GM19239 (cell line): ENCODE data around the gene FGD4.
"Not testable (repeated sequence)": the region's sequence is repeated elsewhere in the genome, so short reads cannot be mapped to it uniquely, and the experiment has no call there.

Experiments
- DNase-seq: peaks from one replicate; pipeline ENCODE4 v3.0.0; 2011; ENCODE audit warnings: low spot score; ENCODE audit not compliant: insufficient read length
- FAIRE-seq: peaks from 2 replicates; lab custom pipeline; 2011; peaks lifted over from hg19 to GRCh38; lab: Jason Lieb, UNC

The FGD4 gene

DNA sequence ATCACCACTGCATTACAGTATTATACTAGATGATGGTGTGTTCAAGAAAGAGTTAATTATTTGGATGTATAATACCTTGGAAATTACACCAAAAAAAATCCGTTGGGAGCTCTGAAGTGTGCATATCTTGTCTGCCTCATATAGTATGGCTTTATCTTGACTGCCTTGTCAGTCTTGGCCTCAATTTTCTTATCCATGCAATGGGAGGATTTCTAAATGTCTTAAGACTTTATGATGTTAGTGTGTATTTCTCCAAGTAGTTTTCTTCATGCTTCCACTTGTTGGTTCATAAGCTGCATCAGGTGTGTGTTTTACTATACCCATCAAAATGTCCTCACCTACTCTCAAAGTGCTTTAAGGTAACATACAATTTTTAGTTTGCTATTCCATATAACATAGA, 84.6 kb downstream of the FGD4 start:
- no peak for FAIRE-seq
- DNase-seq, result no peak

DNA sequence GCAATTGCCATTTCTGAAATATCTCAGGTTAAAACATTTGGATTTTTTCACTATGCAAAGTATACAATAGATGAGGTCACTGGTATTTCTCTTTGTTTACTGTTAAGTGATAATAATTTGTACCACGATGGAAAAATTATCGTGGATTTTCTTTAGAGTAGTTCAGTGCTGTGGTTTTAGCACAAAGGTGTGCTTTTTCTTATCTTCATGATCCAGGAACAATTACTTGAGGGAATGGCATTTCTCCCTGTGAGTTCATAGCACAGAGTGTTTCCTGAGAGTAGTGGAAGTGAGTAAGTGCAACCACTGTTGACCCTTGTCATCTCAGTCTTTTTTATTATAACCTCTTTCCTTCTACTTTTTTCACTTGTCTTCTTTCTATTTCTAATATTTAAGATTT, 86.8 kb downstream of the FGD4 start:
- DNase-seq (no peak), FAIRE-seq (no peak)

DNA sequence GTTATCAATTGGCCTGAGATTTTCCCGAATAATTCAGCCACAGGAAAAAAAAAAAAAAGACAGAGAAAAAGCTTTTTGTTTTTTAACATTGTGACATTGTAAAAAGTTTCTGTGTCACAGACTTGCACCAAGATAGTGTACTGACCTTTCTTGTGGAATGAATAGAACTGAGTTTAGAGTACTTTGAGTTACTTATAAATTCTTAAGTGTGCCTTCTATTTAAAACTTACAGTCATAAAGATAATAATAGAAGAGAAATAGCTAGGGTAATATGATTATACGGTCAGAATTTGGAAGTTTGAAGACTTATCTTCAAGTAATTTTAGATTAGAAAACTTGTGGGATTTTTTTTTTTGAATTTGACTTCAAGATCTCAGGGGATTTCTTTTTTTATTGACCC, 88.8 kb downstream of the FGD4 start:
- DNase-seq (no peak), FAIRE-seq (no peak)

DNA sequence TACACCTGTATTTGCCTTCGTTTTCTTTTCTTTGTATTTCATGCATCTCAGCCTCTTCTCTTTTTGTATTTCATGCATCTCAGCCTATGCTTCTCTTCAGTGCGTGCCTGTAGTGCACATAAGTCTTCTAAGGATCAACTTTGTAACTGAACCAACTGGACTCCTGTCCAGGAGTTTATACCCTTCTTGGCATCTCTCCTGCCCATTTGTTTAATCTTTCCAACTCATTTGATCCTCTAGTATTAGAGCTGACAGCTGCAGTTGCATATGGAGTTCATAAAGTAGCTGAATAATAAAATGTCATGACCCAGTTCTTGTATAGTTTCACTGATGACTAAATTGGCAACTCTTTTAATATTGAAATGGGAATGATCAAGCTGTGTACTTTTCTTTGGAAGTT, 89.7 kb downstream of the FGD4 start:
- no peak for DNase-seq
- no peak for FAIRE-seq

DNA sequence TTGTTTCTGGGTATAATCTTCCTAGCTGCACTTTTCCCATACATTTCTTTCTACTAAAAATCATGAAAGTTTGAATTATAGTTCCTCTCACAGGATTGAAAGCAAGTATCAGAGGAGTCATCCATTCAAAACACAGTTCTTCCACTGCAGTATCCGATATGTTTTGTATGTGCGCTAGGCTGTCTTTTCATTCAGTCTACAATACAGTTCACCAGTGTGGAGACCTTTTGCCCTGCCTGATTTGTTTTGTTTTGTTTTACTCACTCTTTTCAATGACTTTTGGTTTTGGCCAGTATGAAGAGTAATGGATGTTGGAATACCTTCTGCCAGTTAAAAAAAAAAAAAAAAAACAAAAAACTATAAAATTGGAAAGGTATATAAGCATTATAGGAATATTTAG, 91.4 kb downstream of the FGD4 start:
- FAIRE-seq, result no peak

DNA sequence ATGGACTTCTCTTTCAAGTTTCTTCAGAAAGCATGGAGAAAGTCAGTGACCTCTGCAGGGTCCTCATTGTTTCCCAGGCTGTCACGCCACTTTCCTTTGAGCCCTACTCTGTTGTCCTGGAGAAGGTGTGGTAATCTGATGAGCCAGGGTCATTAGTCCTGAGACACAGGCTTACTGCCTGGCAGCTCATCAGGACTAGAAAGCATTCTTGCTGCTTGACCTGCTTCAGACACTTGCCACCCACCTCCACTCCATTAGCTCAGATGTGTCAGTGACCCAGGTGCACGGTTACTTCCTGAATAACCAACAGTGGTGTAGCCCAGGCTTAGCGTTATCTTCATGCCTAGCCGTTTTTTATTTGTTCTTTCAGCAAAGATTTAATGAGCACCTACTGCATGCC, 93.9 kb downstream of the FGD4 start:
- no peak for FAIRE-seq
- DNase-seq, result no peak

More for the DNA sequence above, 91.4 kb downstream of the FGD4 start:
- DNase-seq, result no peak

DNA sequence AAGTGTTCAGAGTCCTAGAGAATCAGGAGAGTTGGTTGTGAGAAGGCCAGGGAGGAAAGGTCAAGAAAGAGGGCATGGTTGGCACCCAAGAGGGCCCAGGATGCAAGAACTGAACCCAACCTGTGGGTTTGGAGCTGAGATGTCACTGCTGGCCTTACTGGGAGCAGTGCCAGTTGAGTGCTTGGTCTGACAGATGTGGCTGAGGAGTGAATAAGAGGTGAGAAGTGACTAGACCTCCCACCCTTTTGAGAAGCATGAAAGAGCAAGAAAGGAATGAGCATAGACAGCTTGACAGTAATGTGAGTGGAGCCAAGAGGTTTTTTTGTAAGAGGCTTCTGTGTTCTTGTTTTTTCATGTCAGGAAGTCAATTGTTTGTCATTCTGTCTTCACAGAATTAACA, 95.3 kb downstream of the FGD4 start:
- DNase-seq (no peak), FAIRE-seq (no peak)

DNA sequence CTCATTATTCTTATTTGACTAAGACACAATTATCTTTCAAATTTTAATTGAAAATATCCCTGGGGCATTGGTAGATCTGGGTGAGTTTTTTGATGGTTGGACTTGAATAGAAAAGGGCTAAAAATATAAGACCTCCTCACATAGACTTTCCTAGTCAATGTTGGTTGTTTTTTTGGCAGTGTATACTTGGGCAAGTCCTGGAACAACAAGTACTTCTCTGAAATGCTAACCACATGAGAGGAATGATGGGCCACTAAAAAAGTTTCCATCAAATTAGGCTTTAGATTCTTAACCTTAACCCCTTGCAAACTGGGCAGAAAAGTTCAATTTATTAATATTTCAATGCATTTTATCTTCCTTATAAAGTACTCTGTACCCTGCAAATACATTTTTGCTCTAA, 97.6 kb downstream of the FGD4 start:
- DNase-seq (no peak), FAIRE-seq (no peak)

DNA sequence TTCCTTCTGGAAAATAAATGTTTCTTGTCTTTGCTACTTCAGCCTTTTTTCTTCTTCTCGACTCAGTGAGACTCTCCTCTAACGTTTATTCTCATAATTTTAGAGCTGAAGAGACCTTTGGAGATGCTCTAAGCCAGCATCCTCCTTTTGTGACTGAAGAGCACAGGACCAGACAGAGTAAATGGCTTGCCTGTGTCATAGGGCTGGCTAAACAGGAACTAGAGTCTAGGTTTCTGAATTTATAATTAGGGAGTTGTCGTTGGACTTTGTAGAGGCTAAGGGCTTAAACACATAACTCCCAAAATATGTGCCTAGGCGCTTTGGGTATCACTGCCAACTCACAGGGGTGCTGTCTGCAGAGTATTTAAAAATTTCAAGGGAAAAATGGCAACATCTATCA, 98.5 kb downstream of the FGD4 start:
- FAIRE-seq, result no peak
- DNase-seq, result no peak

DNA sequence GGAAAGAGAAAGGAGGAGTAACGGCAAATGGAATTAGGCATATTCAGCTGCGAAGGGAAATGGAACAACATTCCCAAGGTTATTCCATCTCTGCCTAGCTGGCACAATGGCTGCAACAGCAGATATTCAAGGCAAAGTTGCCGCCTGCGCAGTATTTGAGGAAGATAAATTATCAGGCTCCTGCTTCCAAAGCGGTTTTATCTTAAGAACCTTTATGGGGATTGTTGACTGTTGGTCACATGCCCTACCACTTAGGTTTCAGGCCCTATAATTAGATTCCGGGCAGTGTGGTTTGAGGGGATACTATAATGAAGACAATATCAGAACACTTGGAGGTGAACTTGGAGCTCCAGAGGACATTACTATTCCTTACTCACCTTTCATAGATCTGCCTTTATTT, 99.7 kb downstream of the FGD4 start:
- FAIRE-seq (no peak), DNase-seq (no peak)

DNA sequence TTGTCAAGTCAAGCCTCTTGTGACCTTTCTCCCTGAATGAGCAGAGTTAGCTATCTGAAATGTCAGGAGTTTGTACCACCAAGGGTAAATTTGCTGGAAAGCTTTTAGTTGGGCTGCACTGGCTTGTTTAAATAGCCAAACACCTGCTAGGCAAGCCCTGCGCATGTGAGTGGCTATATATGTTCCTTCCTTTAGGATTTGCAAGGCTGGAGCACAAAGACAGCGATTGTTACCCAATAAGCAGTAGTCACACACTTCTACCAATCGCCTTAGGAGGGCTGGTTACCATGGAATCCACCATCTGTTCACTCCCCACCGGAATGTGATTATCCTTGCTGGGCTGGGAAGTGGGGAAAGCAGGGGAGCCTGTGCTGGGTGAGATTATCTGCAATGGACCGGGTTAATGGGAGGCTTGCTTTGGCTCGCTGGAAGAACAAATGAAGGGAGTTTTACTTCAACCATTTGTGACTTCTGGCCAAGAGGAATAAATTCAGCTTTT, 102.5 kb downstream of the FGD4 start:
- no peak for FAIRE-seq
- no peak for DNase-seq

DNA sequence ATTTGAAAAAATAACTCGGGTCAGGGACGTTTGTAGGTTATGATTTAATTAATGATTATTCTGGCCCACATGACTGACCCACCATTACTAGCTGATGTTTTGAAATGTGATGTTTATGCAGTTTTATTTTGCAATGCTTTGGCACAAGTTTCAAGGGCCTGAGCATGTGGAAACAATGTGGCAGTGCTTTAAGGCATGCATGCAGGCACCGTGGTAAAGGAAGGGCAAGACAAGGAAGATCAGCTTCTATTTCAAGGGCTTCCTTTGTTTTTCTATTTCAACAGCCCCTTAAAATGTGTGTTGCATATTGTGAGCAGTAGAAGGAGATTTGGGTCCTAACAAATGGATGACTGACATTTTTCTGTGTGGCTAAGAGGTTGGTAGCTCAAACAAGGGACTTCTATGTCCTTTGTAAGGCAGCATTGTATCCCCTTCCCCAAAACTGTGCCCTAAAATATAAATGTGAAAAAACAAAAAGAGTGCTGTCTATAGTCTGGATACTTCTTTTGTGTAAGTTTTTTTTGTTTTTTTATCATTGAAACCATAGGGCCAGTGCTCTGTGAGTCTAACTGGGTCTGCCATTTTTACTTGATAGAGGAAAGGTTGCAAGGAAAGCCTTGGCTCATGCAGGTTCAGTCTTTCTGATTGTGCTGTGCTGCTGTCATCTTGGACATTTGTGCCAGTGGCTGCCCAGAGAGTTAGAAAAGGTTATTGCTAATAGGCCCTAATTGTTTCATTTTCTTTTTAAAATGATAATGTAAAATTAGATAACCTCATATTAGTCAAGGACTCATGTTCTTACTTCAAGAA, 103.5 kb downstream of the FGD4 start:
- no peak for FAIRE-seq
- DNase-seq, result no peak

DNA sequence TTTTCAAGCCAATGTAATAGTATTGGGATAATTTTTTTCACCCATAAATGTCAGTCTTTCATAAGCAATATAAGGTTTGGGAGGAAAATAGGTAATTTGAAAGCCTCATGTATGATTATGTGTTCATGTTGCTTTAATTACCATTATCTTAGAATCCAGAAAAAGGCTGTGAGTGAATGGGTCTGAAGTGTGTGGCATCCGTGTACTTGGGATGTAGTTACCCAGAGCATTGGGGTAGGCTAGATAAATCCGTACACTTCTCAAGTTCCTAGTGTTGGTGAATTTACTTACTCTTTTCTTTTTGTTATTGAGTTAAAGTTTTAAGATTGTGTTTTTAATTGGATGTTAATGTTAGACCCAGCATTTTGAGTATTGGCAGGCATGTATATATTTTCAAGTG, 104.4 kb downstream of the FGD4 start:
- DNase-seq, result no peak
- FAIRE-seq, result no peak

DNA sequence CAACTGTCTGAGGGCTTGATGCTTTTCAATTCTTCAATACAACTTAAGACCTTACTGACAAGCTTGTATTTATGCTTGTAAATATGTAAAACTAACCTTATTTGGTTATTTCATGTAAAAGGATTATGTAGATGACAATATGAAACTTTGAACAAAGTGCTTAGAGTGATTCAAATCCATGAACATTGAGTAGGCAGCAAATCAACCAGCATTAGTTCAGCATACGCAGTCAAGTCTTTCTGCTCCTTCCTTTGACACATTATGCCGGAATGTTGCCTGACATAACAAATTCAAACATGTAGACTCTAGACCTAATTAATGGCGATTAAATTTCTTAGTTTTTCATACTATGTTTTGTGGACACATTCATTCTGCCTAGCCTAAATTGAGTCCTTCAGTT, 105.2 kb downstream of the FGD4 start:
- FAIRE-seq, result no peak
- DNase-seq, result no peak

DNA sequence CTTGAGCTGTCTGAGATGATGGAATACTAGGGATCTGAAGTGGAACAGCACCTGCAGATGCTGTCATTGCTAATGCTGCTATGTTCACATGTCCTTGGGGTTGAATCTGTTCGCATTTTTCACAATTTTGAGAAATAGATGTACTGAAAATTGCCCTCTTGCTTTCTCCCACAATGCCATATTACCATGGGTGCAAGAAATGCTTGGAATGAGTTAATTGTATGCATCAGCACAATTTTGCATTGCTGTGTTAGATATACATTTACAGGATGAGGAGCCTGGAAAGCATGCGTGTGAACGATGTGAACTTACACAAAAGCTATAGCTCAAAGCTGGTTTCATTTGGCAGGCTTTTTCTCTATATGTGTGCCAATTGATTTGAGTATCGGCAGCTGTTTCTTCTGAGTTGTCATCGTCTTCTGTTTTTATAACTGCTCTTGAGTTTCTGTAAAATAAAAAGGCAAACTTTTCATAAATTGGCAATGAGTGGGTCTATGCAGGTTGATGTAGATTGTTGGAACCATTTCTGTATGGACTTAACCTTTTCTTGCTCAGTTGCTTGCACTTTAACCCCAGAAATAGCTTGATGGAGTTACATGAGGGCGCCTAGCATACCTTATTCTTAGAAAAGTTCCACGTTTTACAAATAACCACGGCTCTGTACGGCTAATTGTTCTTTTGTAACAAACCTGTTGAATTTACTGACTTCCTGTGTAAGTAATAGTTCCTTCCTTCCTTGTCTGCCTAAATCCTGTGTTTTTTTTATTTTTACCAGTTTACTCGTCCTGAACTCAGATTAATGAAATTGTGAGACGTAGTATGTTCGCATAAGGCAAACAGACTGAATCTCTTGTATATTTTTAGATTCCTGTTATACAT, 105.9 kb downstream of the FGD4 start:
- FAIRE-seq, result no peak
- DNase-seq, result no peak

DNA sequence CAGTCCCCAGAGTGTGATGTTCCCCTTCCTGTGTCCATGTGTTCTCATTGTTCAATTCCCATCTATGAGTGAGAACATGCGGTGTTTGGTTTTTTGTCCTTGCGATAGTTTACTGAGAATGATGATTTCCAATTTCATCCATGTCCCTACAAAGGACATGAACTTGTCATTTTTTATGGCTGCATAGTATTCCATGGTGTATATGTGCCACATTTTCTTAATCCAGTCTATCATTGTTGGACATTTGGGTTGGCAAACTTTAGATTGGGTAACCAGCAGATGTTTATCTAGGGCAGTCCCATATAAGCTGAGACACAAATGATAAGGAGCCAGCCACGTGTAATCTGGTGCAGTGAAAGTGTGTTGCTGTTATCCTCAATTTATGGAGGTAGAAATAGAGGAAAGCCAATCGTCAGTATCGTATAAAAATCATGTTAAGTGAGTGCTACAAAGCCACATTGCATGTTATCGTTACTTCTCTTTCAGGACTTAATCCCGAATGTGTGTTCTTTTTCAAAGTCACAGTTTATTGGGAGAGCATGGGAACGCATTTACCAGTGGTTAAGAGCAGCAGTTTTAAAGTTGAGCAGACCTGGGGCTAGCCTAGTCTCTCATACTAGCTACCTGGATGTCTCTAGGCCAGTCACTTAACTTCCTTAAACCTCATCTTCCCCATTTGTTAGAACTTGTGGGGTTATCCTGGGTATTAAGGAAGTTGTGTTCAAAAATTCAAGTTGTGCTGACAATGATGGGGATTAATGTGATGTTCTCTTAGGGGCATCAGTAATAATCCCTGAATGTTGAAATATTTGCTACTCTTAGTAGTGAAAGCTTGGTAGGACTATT, 108.0 kb downstream of the FGD4 start:
- FAIRE-seq, DNase-seq: not testable (repeated sequence)

DNA sequence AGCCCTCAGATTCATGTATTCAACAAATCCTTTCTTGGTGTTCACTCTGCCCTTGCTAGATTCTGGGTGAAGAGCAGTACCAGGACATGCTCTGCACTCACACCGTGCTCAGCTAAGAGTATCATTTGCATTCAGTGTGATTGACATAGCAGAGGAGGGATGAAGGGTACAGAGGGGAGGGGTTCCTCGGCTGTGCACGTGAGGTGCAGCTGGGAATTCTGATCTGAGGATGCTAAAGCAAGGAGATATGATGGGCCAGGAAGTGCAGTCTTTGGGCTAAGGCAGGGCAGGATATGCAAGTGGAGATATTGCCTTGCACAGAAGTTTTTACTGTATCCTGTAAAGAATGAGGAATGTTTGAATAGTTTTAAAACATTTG, 108.6 kb downstream of the FGD4 start:
- FAIRE-seq (no peak), DNase-seq (no peak)

DNA sequence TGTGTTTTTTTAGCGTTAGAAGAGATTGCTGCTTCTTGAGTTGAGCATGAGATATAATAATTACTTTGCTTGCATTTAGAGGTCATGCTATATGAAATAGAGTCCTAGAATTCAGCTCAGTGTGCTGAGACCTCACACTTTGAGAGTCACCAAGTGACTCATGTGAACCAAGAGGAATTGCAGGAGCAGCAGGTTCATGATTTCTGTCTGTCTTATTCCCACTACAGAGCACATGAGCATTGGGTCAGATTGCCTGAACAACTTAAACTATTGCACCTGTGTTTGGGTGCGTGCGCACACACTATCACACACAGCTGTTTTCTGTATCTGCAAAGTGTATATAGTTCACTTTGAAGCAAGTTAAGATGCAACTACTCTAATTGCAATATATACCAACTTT, 109.3 kb downstream of the FGD4 start:
- DNase-seq (no peak), FAIRE-seq (no peak)

DNA sequence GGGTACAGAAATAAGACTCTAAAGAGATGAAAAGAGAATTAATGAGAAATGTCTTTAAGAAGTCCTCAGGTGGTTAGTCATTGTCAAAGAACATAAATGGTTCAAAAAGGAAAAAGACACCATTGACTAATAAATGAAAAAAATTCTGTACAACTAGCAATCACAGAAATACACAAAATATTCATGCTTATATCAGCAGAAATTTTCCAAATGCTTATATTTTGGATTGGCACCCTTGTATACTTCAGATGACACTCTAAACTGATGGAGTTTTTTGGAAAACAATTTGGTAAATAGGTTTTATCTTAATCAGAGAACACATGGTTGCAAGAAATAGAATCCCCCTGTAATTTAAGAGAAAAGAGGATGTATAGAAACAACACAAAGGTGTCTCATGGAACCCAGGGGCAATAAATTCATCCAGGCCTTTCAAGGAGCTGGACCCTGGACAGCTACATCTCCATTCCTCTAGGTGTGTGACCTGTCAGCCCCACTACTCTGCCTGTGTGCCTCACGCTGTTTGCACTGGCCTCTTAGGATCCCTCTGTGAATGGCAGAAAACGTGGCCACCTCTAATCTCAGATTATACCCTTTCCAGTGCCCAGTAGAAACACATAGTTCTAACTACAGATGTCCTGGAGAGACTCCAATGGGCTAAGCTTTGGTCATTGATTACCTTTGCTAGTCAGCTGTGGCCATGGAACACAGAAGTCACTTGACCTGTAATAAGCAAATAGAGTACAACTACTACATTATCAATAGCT, 110.2 kb downstream of the FGD4 start:
- FAIRE-seq (no peak), DNase-seq (no peak)

DNA sequence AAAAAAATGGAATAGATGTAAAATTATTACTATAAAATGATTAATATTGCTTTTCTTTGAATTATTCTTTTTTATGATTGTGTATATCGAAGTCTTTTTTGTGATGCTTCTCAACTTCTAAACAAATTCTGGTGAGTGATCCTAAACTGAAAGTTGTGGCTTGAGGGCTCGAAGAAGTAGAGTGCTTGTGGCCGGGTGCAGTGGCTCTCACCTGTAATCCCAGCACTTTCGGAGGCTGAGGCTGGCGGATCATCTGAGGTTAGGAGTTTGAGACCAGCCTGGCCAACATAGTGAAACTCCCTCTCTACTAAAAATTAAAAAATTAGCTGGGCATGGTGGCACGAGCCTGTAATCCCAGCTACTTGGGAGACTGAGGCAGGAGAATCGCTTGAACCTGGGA, 112.6 kb downstream of the FGD4 start:
- not testable (repeated sequence) for FAIRE-seq, DNase-seq
